Measurements from ENCODE around the gene XYLT2. TPM values are rescaled to one million over a fixed set of nuclear protein-coding genes. Genes with fewer than 3 reads are reported as not detected.

Gene XYLT2
- total and polyA plus RNA-seq, 2 of the 13 experiments (the other 11 are each of a cell fraction or from before 2014, with no cell fraction given): 17.0 to 22.1 TPM

- in situ Hi-C loops (cut with HindIII; ENCODE audit: extremely low pct_ligation_motif_present, low pct_unique_long_range_greater_than_20kb) (no loop called here), intact Hi-C loops (cut with micrococcal nuclease; ENCODE audit: unreplicated experiment) (no loop called here)
- H3K27me3 ChIP-seq (ENCODE audit: control insufficient read depth in 1 of 2, insufficient read depth in 2 of 2, low read length in 2 of 2): no peaks in the 10 kb centered on the region; a peak in 1 of 5 replicates
- H3K9ac ChIP-seq (ENCODE audit: insufficient read depth, low read depth, low read length): peak overlapping the region; percentile 92
- CTCF ChIA-PET (ENCODE audit: low intra/inter-chr PET ratio, low total read pairs): no interaction called here
- no peaks in the 10 kb centered on the region for H3K9me3 ChIP-seq (ENCODE audit: low read length)
- H3K79me2 ChIP-seq (ENCODE audit: insufficient read depth, low read length): peaks cover 39% of the 10 kb centered on the region
- peaks cover 29% of the 10 kb centered on the region for H3K4me1 ChIP-seq (ENCODE audit: insufficient read depth, low read length)
- 48% methylated on average over 2 of the region's 2 CpGs for WGBS (ENCODE audit: low lambda C conversion rate)
- no peaks in the 10 kb centered on the region for H4K20me1 ChIP-seq (ENCODE audit: insufficient read depth, low read length)
- peak overlapping the region; percentile 80 for H3K4me2 ChIP-seq (ENCODE audit: low read depth, low read length)
- ATAC-seq (no peak), FAIRE-seq (peak; percentile 4), DNase-seq (ENCODE audit: low spot score) (no peak)
- POLR2A ChIA-PET: interaction anchor here (3.0 kb wide), 1 partner anchor 24 kb away, joined by 15 read pairs; the partner anchor contains the start of gene LRRC59
- H3K27ac ChIP-seq (ENCODE audit: extremely low read length, insufficient read depth, low read length): peak overlapping the region; percentile 87
- H3K4me3 ChIP-seq (replicated peaks in 1 of 3; ENCODE audit: insufficient read depth in 1 of 3, low read depth in 2 of 3, low read length in 3 of 3): peak overlapping the region; percentile 91 to 98 (median 93)
- H3K36me3 ChIP-seq (replicated peaks in 1 of 2; ENCODE audit: control insufficient read depth in 1 of 2, insufficient read depth in 2 of 2, low read length in 2 of 2): peaks cover 16 to 26% of the 10 kb centered on the region in 2 experiments
- no peak for TF ChIP-seq ZMAT5 (CRISPR knock-in tag; IDR thresholded peaks at IDR 0.05; ENCODE audit: borderline replicate concordance, low read depth)
- 0 out of 2 replicates have a peak, but pooled peaks have one; percentile 1 for TF ChIP-seq ZNF292 (CRISPR knock-in tag; IDR thresholded peaks at IDR 0.05; ENCODE audit: borderline replicate concordance, low read depth)
- no peak for TF ChIP-seq KDM3A (CRISPR knock-in tag; IDR thresholded peaks at IDR 0.05; ENCODE audit: low read depth)
- no peak for TF ChIP-seq TCF12 (IDR thresholded peaks at IDR 0.05)
- no peak for TF ChIP-seq TCF12 (CRISPR knock-in tag; IDR thresholded peaks at IDR 0.05)
- TF ChIP-seq GLI4 (CRISPR knock-in tag; IDR thresholded peaks at IDR 0.05; ENCODE audit: borderline replicate concordance): 0 out of 2 replicates have a peak, but pooled peaks have one; percentile 13
- no peak for TF ChIP-seq SIX1 (CRISPR knock-in tag; IDR thresholded peaks at IDR 0.05; ENCODE audit: borderline replicate concordance)
- TF ChIP-seq TCF7 (IDR thresholded peaks at IDR 0.05; ENCODE audit: low read depth): no peak
- TF ChIP-seq CREB3 (CRISPR knock-in tag; IDR thresholded peaks at IDR 0.05): 0 out of 2 replicates have a peak, but pooled peaks have one; percentile 3
- 0 out of 2 replicates have a peak, but pooled peaks have one; percentile 10 for TF ChIP-seq ZNF337 (CRISPR knock-in tag; IDR thresholded peaks at IDR 0.05; ENCODE audit: borderline replicate concordance, low read depth)
- no peak overlapping the region for H2AFZ ChIP-seq (ENCODE audit: low read length)
- no TSS peak for BruUV-seq (replicated peaks)
Observed at GRCh38 chr17:50373705-50374104, 27.8 kb downstream of the XYLT2 start.

Measured in HepG2 (cell line).